Heart left ventricle (tissue), 16 donors: ENCODE measurements around the gene RHOT1. TPM values are rescaled to one million over a fixed set of nuclear protein-coding genes. Genes with fewer than 3 reads are reported as not detected.

Source experiments
- ATAC-seq, 4 donors: fragments of 200-7000 bp; cut with Tn5 transposase; one replicate each; pipeline ENCODE4 v1.9.1; 2020 to 2022; ENCODE audit warnings: moderate library complexity in 4 of 4, mild to moderate bottlenecking in 3 of 4, moderate number of reproducible peaks in 1 of 4
- DNase-seq, 5 donors: peaks; one replicate each; pipeline ENCODE4 v3.0.0-alpha.2; 2020
- H3K27ac ChIP-seq, 12 donors: fragments of 200-600 bp; sonication (generic) in 4 of 12; one replicate each; pipeline versions ENCODE4 v1.5.0 to v1.8.0; 2016 to 2022; ENCODE audit warnings: mild to moderate bottlenecking in 2 of 12
- H3K27me3 ChIP-seq, 9 donors: fragments of 200-600 bp; sonication (generic) in 2 of 9; one replicate each; pipeline versions ENCODE4 v1.5.1 to v1.8.0; 2016 to 2022; ENCODE audit warnings: mild to moderate bottlenecking in 3 of 9
- H3K36me3 ChIP-seq, 9 donors: fragments of 200-600 bp; sonication (generic) in 2 of 9; one replicate each; pipeline versions ENCODE4 v1.5.0 to v1.8.0; 2018 to 2022; ENCODE audit warnings: mild to moderate bottlenecking in 2 of 9
- H3K4me1 ChIP-seq, 12 donors: fragments of 200-600 bp; sonication (generic) in 4 of 12; one replicate each; pipeline versions ENCODE4 v1.5.0 to v1.8.0; 2016 to 2022; ENCODE audit warnings: mild to moderate bottlenecking in 3 of 12
- H3K4me3 ChIP-seq, 12 donors: fragments of 200-600 bp; sonication (generic) in 4 of 12; one replicate each; pipeline versions ENCODE4 v1.5.0 to v1.8.0; 2017 to 2022; ENCODE audit warnings: mild to moderate bottlenecking in 9 of 12, moderate library complexity in 4 of 12
- H3K9me3 ChIP-seq, 12 donors: fragments of 200-600 bp; sonication (generic) in 4 of 12; one replicate each; pipeline versions ENCODE4 v1.5.0 to v1.8.0; 2016 to 2022; ENCODE audit warnings: mild to moderate bottlenecking in 1 of 12
- POLR2A ChIP-seq, 2 donors: fragments of 450-650 bp; IDR thresholded peaks; one replicate each; pipeline ENCODE4 v1.6.1; 2017; ENCODE audit warnings: antibody characterized with exemption in 2 of 2, mild to moderate bottlenecking in 2 of 2, moderate library complexity in 2 of 2
- WGBS, 4 donors: extraction: QIAGEN DNeasy Blood & Tissue Kit in 2 of 4; methylation state at CpG; one replicate each; pipeline versions ENCODE4 v1.1.5 to v1.1.7; 2013 to 2018; 5-methylcytosine and 5-hydroxymethylcytosine counted together
- intact Hi-C, 10 donors: fragments of 100-400 bp; cut with DNase I; formaldehyde crosslinking; loops; one replicate each; pipeline versions ENCODE4 v1.11.1 to v1.14.2; 2022
- polyA plus RNA-seq, 2 donors: library from polyadenylated mRNA; stranded (reverse); fragments of 200-250 nt; gene quantifications; one replicate each; pipeline ENCODE4 v1.2.3, GENCODE V29; 2013
- total RNA-seq, 9 donors: library from RNA; depleted of rRNA in 2 of 9; stranded (reverse); fragments of >200 nt in 2 of 9; fragmentation: NEBNext Ultra II Directional in 3 of 9; extraction: Animal tissue kit (Norgen Biotek cat#: 25700) in 3 of 9; gene quantifications; one replicate each; pipeline versions ENCODE4 v1.1.0 to v1.2.4, GENCODE V29; 2016 to 2023
- TF ChIP-seq, protein P1 (sequence below), 12 donors: fragments of 200-600 bp; sonication (generic) in 4 of 12; IDR thresholded peaks; one replicate each; pipeline versions ENCODE4 v1.5.0 to v1.8.0; 2018 to 2022; ENCODE audit warnings: antibody characterized with exemption in 12 of 12, mild to moderate bottlenecking in 5 of 12
- donor health status: ischemic (EF 13 %, LVEDD 7.1; RV severe dilation, severe dysfunction).
- donor health status: healthy with polysubstance abuse.
- donor health status: DM: no; HTN: yes; CAD: no.
- donor health status: DM: no; HTN: no; CAD: no.
- donor health status: ischemic (EF 25% LVEDD 6.9; RV normal size, moderate dysfunction).
- donor health status: ischemic (EF 25% LVEDD 5.7; RV mildly dilated, moderate dysfunction).
- donor health status: healthy.
- donor health status: DM: yes; HTN: yes; CAD: no.
- donor health status: ischemic (EF 35%, LVEDD 5.7; RV mildly dilated, moderate dysfunction).
- donor health status: nonischemic (EF 11% LVEDD 7.7; RV severe dilation, severe dysfunction).
- donor health status: DM: yes; HTN: yes; CAD: no.
- donor health status: PGD.
- donor health status: ischemic (EF 29% LVEDD 5.4; RV normal size, mild dysfunction).
- donor health status: nonischemic (EF 23%, LVEDD 6.1; RV moderate dilation, normal function).

RHOT1 gene
- total and polyA plus RNA-seq, 11 donors = 41.5 to 76.8 (median 53.5) TPM

DNA sequence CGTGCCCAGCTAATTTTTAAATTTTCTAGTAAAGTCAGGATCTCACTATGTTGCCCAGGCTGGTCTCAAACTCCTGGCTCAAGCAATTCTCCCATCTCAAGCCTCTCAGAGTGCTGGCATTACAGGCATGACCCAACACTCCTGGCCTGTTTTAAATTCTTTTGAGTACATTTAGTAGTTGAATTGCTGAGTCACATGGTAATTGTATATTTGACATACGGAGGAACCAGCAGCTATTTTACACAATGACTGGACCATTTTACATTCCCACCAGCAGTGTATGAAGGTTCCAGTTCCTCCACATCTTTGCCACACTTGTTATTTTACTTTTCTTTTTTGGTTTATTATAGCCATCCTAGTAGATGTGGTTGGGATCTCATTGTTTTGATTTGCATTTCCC, 43.6 kb downstream of the RHOT1 start:
- H3K4me1 ChIP-seq = peaks cover 0 to 1% (median 0%) of the 10 kb centered on the region in 12 donors
- TF ChIP-seq POLR2A (IDR thresholded peaks at IDR 0.05) = no peak
- TF ChIP-seq, protein P1, sequence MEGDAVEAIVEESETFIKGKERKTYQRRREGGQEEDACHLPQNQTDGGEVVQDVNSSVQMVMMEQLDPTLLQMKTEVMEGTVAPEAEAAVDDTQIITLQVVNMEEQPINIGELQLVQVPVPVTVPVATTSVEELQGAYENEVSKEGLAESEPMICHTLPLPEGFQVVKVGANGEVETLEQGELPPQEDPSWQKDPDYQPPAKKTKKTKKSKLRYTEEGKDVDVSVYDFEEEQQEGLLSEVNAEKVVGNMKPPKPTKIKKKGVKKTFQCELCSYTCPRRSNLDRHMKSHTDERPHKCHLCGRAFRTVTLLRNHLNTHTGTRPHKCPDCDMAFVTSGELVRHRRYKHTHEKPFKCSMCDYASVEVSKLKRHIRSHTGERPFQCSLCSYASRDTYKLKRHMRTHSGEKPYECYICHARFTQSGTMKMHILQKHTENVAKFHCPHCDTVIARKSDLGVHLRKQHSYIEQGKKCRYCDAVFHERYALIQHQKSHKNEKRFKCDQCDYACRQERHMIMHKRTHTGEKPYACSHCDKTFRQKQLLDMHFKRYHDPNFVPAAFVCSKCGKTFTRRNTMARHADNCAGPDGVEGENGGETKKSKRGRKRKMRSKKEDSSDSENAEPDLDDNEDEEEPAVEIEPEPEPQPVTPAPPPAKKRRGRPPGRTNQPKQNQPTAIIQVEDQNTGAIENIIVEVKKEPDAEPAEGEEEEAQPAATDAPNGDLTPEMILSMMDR (IDR thresholded peaks at IDR 0.05) = no peak
- no peak overlapping the region for H3K4me3 ChIP-seq
- WGBS, 4 donors = 96 to 98% (median 97%) methylated on average over 2 of the region's 2 CpGs
- ATAC-seq = no peak
- no peaks in the 10 kb centered on the region for H3K9me3 ChIP-seq
- intact Hi-C loops = no loop called here
- no peak overlapping the region for H3K27ac ChIP-seq
- H3K27me3 ChIP-seq = no peaks in the 10 kb centered on the region
- DNase-seq = no peak
- peaks cover 0 to 98% (median 70%) of the 10 kb centered on the region in 9 donors for H3K36me3 ChIP-seq

GRCh38 chr17:32187271-32187670, 45.0 kb downstream of the RHOT1 start:
- H3K27me3 ChIP-seq = no peaks in the 10 kb centered on the region
- H3K27ac ChIP-seq = no peak overlapping the region
- 95 to 99% (median 96%) methylated on average over 3 of the region's 3 CpGs for WGBS, 4 donors
- no peak for TF ChIP-seq POLR2A (IDR thresholded peaks at IDR 0.05)
- TF ChIP-seq, protein P1 (IDR thresholded peaks at IDR 0.05) = no peak
- intact Hi-C loops = no loop called here
- H3K36me3 ChIP-seq = peaks cover 0 to 99% (median 69%) of the 10 kb centered on the region in 9 donors
- no peak overlapping the region for H3K4me3 ChIP-seq
- no peaks in the 10 kb centered on the region for H3K4me1 ChIP-seq
- DNase-seq = no peak
- ATAC-seq = no peak
- no peaks in the 10 kb centered on the region for H3K9me3 ChIP-seq

- intact Hi-C loops = no loop called here
- Histone ChIP-seq H3K4me1 (no peaks in the 10 kb centered on the region), H3K4me3 (no peak overlapping the region), H3K27ac (no peak overlapping the region), H3K27me3 (no peaks in the 10 kb centered on the region), H3K9me3 (no peaks in the 10 kb centered on the region), H3K36me3 (peaks cover 0 to 100% (median 73%) of the 10 kb centered on the region in 9 donors)
- WGBS, 4 donors = 90 to 97% (median 96%) methylated on average over 2 of the region's 2 CpGs
- no peak for ATAC-seq
- TF ChIP-seq POLR2A (IDR thresholded peaks at IDR 0.05) = no peak
- TF ChIP-seq, protein P1 (IDR thresholded peaks at IDR 0.05) = no peak
- no peak for DNase-seq
Measured at GRCh38 chr17:32189343-32189742, 47.0 kb downstream of the RHOT1 start.

DNA sequence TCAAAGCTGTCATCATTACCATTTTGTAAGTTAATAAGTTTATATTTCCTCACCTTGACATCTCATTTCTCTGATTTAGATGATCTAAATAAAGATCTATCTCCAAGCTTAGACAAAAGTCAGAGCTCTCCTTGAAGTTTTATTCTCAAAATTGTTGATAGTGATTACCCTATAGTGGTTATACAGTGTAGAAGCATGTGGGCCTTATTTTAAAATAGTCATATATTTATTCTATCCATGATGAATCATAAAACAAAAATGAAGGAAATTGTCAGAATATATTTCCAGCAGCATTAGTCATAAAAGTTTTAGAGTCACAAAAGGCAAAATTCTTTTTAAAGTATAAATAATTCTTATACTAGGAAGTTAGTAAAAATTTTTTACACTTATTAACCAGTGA, 49.0 kb downstream of the RHOT1 start:
- Histone ChIP-seq H3K4me1 (no peaks in the 10 kb centered on the region), H3K27me3 (no peaks in the 10 kb centered on the region), H3K27ac (peak overlapping the region in 1 of 12 donors; percentile 10), H3K9me3 (no peaks in the 10 kb centered on the region), H3K36me3 (peaks cover 0 to 100% (median 75%) of the 10 kb centered on the region in 9 donors), H3K4me3 (no peak overlapping the region)
- ATAC-seq (no peak), DNase-seq (no peak)
- TF ChIP-seq, protein P1 (IDR thresholded peaks at IDR 0.05) = no peak
- TF ChIP-seq POLR2A (IDR thresholded peaks at IDR 0.05) = no peak
- intact Hi-C loops = no loop called here
